HG02759 (cell line): Measurements from ENCODE around the gene SLC35E1.
A peak's percentile ranks its signal among the peaks of the same experiment; 100 is the strongest.
"Not testable (repeated sequence)": the region's sequence is repeated elsewhere in the genome, so short reads cannot be mapped to it uniquely, and the experiment has no call there.

Source experiments
- ATAC-seq: cut with Tn5 transposase; IDR thresholded peaks from one replicate; pipeline ENCODE4 v1.9.1; 2021; ENCODE audit warnings: mild to moderate bottlenecking, moderate library complexity; ENCODE audit not compliant: unreplicated experiment

SLC35E1 gene

DNA sequence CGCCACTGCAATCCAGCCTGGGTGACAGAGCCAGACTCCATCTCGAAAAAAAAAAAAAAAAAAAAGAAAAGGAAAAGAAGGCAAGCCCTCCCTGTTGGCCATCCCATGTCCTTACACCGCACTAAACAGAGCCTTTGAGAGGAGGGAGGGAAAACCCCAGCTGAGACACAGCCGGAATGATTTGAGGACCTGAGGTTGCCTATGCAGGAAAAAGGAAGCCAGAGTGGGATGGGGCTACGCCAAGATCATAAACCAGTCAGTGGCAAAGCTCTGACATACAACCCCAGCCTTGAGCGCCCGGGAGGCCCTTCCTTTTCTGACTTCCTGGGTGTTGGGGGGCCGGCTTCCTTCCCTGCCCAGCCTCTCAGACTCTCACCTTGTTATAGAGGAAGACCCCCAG lies 17.4 kb downstream of the SLC35E1 start:
- no peak for ATAC-seq

- not testable (repeated sequence) for ATAC-seq
Observed at GRCh38 chr19:16551902-16552301, 20.3 kb downstream of the SLC35E1 start.

- no peak for ATAC-seq
Observed at GRCh38 chr19:16548956-16549355, 23.3 kb downstream of the SLC35E1 start.

GRCh38 chr19:16544473-16545231 lies 27.6 kb downstream of the SLC35E1 start:
- ATAC-seq: no peak

- not testable (repeated sequence) for ATAC-seq
Observed at GRCh38 chr19:16543734-16544133, 28.5 kb downstream of the SLC35E1 start.

DNA sequence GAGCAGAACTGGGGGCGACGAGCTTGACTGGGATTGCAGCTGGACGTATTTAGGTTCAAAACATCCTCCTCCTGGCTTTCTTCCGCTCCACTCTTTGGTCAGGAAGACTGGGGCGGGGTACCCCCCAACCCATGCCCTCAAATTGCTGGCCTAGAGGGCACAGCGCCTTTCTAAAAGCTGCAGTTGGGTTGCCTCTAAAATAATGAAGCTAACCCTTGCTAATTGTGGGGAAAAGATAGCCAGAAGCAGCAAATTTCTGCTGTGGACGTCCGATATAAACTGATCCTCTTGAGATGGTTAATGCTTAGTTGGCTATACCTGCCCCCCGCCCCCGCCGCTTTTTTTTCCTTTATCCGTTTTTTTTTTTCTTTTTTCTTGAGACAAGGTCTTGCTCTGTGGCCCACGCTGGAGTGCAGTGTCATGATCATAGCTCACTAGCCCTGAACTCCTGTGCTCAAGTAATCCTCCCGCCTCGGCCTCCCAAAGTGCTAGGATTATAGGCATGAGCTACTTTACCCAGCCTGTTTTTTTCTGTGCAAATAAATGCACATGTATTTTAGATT lies 29.2 kb downstream of the SLC35E1 start:
- ATAC-seq: no peak

DNA sequence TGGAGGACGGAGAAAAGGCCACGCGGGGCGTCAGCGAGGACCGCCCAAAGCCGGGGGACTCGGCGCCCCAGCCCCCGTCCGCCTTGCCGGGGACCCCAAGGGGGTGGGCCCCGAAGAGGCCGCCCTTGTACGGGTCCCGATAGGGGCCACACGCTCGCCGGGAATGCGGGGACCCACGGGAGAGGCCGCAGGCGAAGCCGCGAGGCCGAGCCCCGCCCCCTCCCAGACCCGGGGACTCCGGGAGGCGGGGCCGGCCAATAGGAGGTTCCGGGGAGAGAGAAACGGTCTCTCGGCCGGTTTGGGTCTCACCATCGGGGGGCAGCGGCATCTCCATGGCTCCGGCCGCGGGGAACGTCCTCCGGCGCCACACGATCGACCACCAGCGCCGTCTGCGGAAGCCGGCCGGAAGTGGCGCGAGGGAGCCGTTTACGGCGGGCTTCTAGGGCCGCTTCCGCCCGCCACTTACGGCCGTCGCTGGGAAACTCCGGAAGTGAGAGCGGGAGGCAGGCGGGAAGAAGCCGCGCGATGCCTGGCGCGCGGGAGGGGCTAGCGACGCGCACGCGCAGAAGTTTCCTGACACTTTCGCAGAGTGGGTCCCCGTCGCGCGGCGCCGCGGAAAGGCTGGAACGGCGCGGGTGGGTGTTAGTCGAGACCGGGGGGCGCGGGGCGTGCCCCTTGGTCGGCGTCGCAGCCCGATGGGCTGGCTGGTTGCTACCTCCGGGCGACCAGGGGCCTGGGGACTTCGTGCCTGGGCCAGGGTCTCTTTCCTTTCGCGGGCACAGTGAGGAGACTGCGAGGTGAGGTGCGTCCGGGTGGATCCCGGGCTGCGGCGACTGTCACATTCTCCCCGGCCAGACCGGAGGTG lies 29.9 kb downstream of the SLC35E1 start, which contains the start of gene CHERP:
Gene CHERP, minus strand, starts transcription at position 393 of the 865 bp plus-strand sequence. Its CDS starts 59 bp downstream, at position 334.
- peak; percentile 83 for ATAC-seq

DNA sequence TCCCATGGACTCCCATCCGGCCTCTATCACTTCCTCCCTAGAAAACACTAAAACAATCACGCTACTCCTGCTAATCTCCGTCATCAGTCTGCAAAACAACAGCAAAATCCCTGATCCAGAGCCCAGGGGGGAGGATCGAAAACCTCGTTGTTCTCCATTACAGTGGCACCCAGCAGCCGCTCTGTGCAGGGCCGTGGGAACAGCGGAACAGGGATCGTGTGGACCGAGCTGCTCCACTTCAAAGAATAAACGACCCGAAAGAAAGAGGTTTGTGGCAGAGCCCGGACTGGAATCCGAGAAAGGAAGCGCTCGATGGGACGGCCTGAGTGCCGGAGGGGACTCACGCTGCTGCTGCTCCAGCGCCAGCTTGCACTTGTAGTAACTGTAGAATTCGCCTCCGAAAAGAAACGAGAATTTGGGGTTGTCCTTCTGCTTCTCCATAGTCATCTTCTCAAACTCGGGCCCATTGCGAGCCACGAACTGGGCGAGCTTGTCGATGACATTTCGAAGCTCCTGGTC lies 30.6 kb downstream of the SLC35E1 start:
- ATAC-seq: peak; percentile 2

DNA sequence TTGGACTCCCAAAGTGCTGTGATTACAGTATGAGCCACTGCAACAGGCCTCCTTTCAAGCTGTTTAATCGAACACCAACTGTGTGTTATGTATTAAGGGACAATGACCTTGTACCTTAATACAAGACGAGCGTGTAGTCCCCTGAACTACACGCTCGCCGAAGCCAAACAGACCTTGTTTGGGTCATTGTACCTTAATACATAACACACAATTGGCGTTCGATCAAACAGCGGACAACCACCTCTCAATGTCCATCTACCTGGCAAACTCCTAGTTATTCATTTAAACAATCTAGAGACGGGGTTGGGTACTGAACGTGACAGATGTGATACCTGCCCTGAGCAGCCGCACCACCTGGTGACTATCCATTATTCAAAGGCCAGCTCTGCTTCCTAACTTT lies 31.3 kb downstream of the SLC35E1 start:
- no peak for ATAC-seq

- ATAC-seq: no peak
Observed at GRCh38 chr19:16537111-16537510, 35.1 kb downstream of the SLC35E1 start.

DNA sequence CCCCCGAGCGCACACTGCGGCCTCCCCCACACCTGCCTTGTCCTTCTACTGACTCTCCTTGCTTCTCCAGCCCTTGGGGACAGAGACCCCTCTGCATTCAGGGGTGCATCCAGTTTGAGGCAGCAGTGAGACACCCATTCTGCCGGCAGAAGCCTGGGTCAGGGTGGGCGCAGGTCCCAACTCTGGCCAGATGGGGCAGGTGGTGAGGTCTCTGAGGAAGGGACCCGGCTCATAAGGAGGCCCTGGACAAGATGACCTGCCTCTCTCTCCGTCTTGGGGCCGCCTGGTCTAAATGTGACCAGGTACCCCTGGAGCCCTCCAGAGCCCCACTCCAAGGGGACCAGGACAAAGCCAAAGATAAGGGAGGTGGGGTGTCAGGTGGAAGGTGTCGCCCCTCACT lies 36.1 kb downstream of the SLC35E1 start:
- no peak for ATAC-seq

DNA sequence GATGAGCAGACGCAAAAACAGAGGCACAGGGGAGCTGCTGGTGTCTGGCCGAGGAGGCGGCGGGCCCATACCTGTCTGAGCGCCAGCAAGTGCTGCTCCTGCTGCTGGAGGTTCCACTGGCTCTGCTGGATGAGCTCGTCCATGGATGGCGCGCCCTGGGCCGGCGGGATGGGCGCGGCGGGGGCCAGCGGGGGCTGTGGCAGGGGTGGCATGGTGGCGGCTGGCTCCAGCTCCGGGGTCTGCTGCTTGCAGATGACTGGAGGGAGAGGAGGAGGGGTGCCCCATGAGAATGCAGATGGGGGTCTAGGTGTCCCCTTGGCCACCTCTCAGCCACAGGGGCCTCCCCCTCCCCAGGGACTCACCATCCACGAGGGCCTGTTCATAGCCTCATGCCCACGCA lies 36.8 kb downstream of the SLC35E1 start:
- no peak for ATAC-seq

- ATAC-seq: no peak
Observed at GRCh38 chr19:16532440-16533234, 39.6 kb downstream of the SLC35E1 start.

- ATAC-seq: no peak
Observed at GRCh38 chr19:16531380-16531669, 40.9 kb downstream of the SLC35E1 start.

DNA sequence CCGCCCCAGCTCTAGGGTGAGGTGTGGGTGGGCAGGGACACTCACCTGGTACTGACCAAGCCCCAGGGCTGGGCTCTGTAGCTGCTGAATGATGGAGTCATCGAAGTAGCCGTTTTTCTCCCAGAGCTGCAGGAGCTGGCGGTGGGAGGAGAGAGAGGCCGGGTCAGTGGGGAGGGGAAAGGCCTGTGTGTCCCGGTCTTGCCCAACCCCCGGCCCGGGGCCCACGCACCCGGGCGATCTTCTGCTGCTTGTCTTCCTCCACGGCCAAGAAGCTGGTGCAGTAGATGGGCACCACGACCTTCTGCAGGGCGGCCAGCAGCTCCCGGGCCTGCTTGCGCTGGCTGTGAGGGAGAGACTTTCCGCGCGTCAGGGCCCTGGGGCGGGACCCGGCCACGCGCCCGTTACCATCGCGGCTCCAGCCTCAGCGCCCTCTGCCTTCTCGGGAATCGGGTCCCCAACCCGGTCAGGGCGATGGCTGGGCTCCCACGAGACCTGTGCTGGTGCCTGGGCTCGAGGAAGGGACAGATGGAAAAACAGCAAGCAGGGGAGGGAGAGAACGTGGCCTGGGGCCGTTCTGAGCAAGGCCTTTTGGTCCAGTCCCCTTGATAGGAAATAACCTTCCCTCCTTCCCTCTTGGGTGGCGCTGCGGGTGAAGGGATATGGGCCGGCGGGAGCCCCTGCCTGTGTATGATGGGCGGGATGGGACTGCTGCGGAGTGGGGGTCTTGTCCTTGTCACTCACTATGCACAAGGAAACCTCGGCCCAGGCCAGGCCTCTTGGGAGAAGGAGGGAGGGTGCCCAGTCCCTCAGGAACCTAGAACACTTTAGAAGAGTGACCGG lies 41.5 kb downstream of the SLC35E1 start:
- no peak for ATAC-seq

GRCh38 chr19:16529466-16530144 lies 42.6 kb downstream of the SLC35E1 start:
- ATAC-seq: no peak

- ATAC-seq: no peak
Observed at GRCh38 chr19:16527971-16528521, 44.2 kb downstream of the SLC35E1 start.

DNA sequence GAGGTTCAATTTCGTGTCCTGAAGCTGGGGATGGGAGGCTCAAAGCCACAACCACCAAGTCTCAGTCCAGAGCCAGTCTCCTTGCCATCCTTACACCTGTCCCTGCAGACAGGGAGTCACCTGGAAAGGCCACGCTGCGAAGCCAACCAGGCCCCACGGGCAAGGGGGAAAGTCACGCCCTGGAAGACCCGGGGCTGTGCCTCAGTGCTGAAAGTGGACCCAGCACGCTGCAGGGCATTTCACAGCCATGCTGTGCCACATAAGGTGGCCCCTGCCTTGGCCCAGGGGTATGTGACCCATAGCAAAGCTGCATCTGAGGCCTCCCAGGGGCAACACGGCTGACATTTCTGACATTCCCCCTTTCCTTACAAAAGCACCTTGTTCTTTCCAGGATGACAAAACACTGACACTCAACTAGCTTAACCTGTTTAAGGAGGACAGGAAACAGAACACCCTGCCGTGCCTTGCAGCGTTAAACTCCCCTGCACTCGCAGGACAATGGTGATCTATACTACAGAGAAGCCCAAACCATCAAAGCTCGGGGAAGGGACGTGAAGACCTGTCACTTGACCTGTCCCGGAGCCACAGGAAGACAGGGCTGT lies 44.8 kb downstream of the SLC35E1 start:
- ATAC-seq: no peak
